GM12872 (cell line): ENCODE measurements around the gene GTF3C1.

ENCODE experiments used
- CTCF ChIP-seq: IDR thresholded peaks from 3 replicates; pipeline ENCODE4 v1.5.1; 2011; ENCODE audit warnings: low read depth, mild to moderate bottlenecking, low read length, moderate library complexity; ENCODE audit not compliant: insufficient read depth

The GTF3C1 gene

GRCh38 chr16:27531826-27532800 is 17.6 kb downstream of the GTF3C1 start:
- no peak for TF ChIP-seq CTCF

GRCh38 chr16:27531186-27531585 is 18.5 kb downstream of the GTF3C1 start:
- no peak for TF ChIP-seq CTCF

GRCh38 chr16:27529962-27530361 is 19.8 kb downstream of the GTF3C1 start:
- TF ChIP-seq CTCF = no peak

GRCh38 chr16:27528294-27528693 is 21.4 kb downstream of the GTF3C1 start:
- no peak for TF ChIP-seq CTCF

- TF ChIP-seq CTCF = no peak
These were observed 23.5 kb downstream of the GTF3C1 start for GRCh38 chr16:27526180-27526579.

- TF ChIP-seq CTCF = no peak
These were observed 27.5 kb downstream of the GTF3C1 start for GRCh38 chr16:27522173-27522707.

- TF ChIP-seq CTCF = no peak
These were observed 28.6 kb downstream of the GTF3C1 start for GRCh38 chr16:27520982-27521673.
